Progenitor cell of endocrine pancreas (in vitro differentiated cells): ENCODE data around the gene GJA5. TPM values are rescaled to one million over a fixed set of nuclear protein-coding genes. Genes with fewer than 3 reads are reported as not detected.

Experiments
- DNase-seq: peaks from one replicate; pipeline ENCODE4 v3.0.0; 2021; ENCODE audit warnings: low spot score; ENCODE audit not compliant: unreplicated experiment
- H3K27ac Mint-ChIP-seq: 2 replicates; pipeline ENCODE4 v1.8.0; 2021; ENCODE audit warnings: mild to moderate bottlenecking, moderate library complexity, mixed read lengths
- H3K27me3 Mint-ChIP-seq: 2 replicates; pipeline ENCODE4 v1.8.0; 2021; ENCODE audit warnings: mixed read lengths
- H3K36me3 Mint-ChIP-seq: 2 replicates; pipeline ENCODE4 v1.8.0; 2022; ENCODE audit warnings: mixed read lengths; ENCODE audit not compliant: insufficient read depth
- H3K4me1 Mint-ChIP-seq: 2 replicates; pipeline ENCODE4 v1.8.0; 2021; ENCODE audit warnings: low read depth, mixed read lengths
- H3K4me3 Mint-ChIP-seq: 2 replicates; pipeline ENCODE4 v1.8.0; 2021; ENCODE audit warnings: low read depth, mild to moderate bottlenecking, moderate library complexity, mixed read lengths
- H3K9me3 Mint-ChIP-seq: 2 replicates; pipeline ENCODE4 v1.8.0; 2021; ENCODE audit warnings: low read depth, mixed read lengths
- CTCF ChIP-seq: fragments of 200-600 bp; sonication (generic); IDR thresholded peaks from one replicate; pipeline ENCODE4 v1.5.0; 2021; ENCODE audit warnings: antibody characterized with exemption, mild to moderate bottlenecking; ENCODE audit not compliant: unreplicated experiment
- total RNA-seq: library from RNA; stranded (reverse); gene quantifications from 2 replicates; pipeline ENCODE4 v1.2.1, GENCODE V29; 2021

Gene GJA5
- total RNA-seq, 1 donor from 2014 or later, result not detected

- H3K4me1 Mint-ChIP-seq, result no peaks in the 10 kb centered on the region
- no peak for DNase-seq
- no peaks in the 10 kb centered on the region for H3K36me3 Mint-ChIP-seq
- H3K27ac Mint-ChIP-seq, result no peak overlapping the region
- H3K4me3 Mint-ChIP-seq, result no peak overlapping the region
- no peak for TF ChIP-seq CTCF
- H3K9me3 Mint-ChIP-seq, result no peaks in the 10 kb centered on the region
- peaks cover 12% of the 10 kb centered on the region for H3K27me3 Mint-ChIP-seq
These were observed 40.4 kb upstream of the GJA5 start for GRCh38 chr1:147800804-147801203.

GRCh38 chr1:147798731-147799130 is 38.3 kb upstream of the GJA5 start:
- Mint-ChIP-seq H3K4me1 (no peaks in the 10 kb centered on the region), H3K27me3 (peaks cover 19% of the 10 kb centered on the region), H3K9me3 (no peaks in the 10 kb centered on the region), H3K36me3 (no peaks in the 10 kb centered on the region), H3K27ac (no peak overlapping the region), H3K4me3 (no peak overlapping the region)
- no peak for DNase-seq
- no peak for TF ChIP-seq CTCF

- Mint-ChIP-seq H3K9me3 (no peaks in the 10 kb centered on the region), H3K4me1 (no peaks in the 10 kb centered on the region), H3K27me3 (peaks cover 12% of the 10 kb centered on the region), H3K36me3 (no peaks in the 10 kb centered on the region), H3K4me3 (no peak overlapping the region), H3K27ac (peak overlapping the region; percentile 14)
- TF ChIP-seq CTCF, result no peak
- no peak for DNase-seq
These were observed 34.2 kb upstream of the GJA5 start for GRCh38 chr1:147794570-147794969.

GRCh38 chr1:147791876-147792275 is 31.5 kb upstream of the GJA5 start:
- Mint-ChIP-seq H3K27me3 (peaks cover 17% of the 10 kb centered on the region), H3K36me3 (no peaks in the 10 kb centered on the region), H3K9me3 (no peaks in the 10 kb centered on the region), H3K4me1 (no peaks in the 10 kb centered on the region), H3K27ac (no peak overlapping the region), H3K4me3 (no peak overlapping the region)
- DNase-seq, result no peak
- TF ChIP-seq CTCF, result no peak

GRCh38 chr1:147787765-147788164 is 27.4 kb upstream of the GJA5 start:
- H3K4me1 Mint-ChIP-seq, result no peaks in the 10 kb centered on the region

More at GRCh38 chr1:147787765-147788164, 27.4 kb upstream of the GJA5 start:
- Mint-ChIP-seq H3K36me3 (no peaks in the 10 kb centered on the region), H3K9me3 (no peaks in the 10 kb centered on the region), H3K27me3 (peaks cover 19% of the 10 kb centered on the region), H3K27ac (no peak overlapping the region), H3K4me3 (no peak overlapping the region)
- DNase-seq, result no peak
- TF ChIP-seq CTCF, result no peak
